ENCODE data around the gene TIAM1. TPM values are rescaled to one million over a fixed set of nuclear protein-coding genes. Genes with fewer than 3 reads are reported as not detected.

Gene TIAM1
- total RNA-seq, 1 donor from 2014 or later: 8.4 TPM

DNA sequence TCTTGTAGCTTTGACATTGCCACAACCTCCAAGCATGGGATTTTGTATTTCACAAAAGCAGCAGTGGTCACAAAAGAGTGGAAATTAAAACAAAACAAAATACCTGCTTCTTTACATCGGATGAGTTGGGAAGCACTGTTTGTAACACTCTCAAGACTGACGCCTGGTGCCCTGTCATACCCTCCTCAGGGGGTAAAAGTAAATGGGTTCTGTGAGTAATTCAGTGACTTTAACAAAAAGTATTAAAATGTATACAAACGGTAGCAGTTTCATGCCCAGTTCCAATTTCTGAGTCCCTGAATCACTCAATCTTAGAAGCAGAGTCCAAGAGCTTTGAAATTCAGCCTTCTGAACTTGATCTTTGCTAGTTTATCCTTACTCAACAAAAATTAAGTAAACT is 152.5 kb downstream of the TIAM1 start:
- no peak for FAIRE-seq
- H3K36me3 ChIP-seq (ENCODE audit: control insufficient read depth, insufficient read depth, low read length): no peaks in the 10 kb centered on the region
- TF ChIP-seq, protein P1, sequence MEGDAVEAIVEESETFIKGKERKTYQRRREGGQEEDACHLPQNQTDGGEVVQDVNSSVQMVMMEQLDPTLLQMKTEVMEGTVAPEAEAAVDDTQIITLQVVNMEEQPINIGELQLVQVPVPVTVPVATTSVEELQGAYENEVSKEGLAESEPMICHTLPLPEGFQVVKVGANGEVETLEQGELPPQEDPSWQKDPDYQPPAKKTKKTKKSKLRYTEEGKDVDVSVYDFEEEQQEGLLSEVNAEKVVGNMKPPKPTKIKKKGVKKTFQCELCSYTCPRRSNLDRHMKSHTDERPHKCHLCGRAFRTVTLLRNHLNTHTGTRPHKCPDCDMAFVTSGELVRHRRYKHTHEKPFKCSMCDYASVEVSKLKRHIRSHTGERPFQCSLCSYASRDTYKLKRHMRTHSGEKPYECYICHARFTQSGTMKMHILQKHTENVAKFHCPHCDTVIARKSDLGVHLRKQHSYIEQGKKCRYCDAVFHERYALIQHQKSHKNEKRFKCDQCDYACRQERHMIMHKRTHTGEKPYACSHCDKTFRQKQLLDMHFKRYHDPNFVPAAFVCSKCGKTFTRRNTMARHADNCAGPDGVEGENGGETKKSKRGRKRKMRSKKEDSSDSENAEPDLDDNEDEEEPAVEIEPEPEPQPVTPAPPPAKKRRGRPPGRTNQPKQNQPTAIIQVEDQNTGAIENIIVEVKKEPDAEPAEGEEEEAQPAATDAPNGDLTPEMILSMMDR (IDR thresholded peaks at IDR 0.05; ENCODE audit: insufficient read depth, low read length, severe bottlenecking): no peak
- H3K4me3 ChIP-seq (ENCODE audit: low read depth, low read length): no peak overlapping the region
- no peak for DNase-seq (ENCODE audit: low read depth)
- H3K27me3 ChIP-seq (ENCODE audit: control insufficient read depth, insufficient read depth, low read length): no peaks in the 10 kb centered on the region

DNA sequence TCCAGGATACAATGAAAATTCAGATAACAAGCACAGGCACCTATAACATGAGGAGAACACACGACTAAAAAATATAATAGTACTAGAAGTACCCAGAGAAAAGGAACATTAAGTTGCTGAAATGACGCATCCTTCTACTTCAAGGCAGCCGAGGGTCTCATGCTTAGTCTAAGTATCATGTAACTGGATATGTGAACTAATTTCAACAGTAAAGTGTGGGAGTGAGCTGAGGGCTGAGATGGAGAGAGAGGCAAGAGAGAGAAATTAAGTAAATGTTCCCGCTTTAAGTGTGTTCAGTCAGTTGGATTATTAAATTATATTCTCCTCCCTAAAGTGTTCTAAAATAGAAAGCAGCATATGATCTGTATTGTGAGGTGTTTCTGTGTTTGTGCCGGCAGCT is 153.5 kb downstream of the TIAM1 start:
- Histone ChIP-seq H3K27me3 (ENCODE audit: control insufficient read depth, insufficient read depth, low read length) (no peaks in the 10 kb centered on the region), H3K4me3 (ENCODE audit: low read depth, low read length) (no peak overlapping the region), H3K36me3 (ENCODE audit: control insufficient read depth, insufficient read depth, low read length) (no peaks in the 10 kb centered on the region)
- FAIRE-seq: no peak
- TF ChIP-seq, protein P1 (IDR thresholded peaks at IDR 0.05; ENCODE audit: insufficient read depth, low read length, severe bottlenecking): no peak
- DNase-seq (ENCODE audit: low read depth): no peak

DNA sequence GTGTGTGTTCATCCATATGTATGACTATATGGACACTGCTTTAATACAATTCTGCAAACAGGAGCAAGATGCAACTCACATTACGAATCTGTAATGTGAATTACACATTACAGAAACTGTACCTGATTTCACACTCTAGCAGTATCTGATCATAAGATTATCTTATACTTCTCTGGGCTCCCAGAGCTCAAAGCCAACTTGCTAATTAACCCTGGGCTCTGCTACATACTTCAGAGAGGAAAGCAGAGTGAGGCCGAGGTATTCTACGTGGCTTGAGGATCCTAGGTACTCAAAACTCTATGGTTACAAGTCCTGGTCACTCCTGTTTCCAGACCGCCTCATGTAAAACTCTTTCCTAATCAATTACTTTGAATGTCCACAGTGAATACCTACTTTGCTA is 156.6 kb downstream of the TIAM1 start:
- Histone ChIP-seq H3K36me3 (ENCODE audit: control insufficient read depth, insufficient read depth, low read length) (no peaks in the 10 kb centered on the region), H3K27me3 (ENCODE audit: control insufficient read depth, insufficient read depth, low read length) (no peaks in the 10 kb centered on the region), H3K4me3 (ENCODE audit: low read depth, low read length) (no peak overlapping the region)
- FAIRE-seq (no peak), DNase-seq (ENCODE audit: low read depth) (no peak)
- TF ChIP-seq, protein P1 (IDR thresholded peaks at IDR 0.05; ENCODE audit: insufficient read depth, low read length, severe bottlenecking): no peak

DNA sequence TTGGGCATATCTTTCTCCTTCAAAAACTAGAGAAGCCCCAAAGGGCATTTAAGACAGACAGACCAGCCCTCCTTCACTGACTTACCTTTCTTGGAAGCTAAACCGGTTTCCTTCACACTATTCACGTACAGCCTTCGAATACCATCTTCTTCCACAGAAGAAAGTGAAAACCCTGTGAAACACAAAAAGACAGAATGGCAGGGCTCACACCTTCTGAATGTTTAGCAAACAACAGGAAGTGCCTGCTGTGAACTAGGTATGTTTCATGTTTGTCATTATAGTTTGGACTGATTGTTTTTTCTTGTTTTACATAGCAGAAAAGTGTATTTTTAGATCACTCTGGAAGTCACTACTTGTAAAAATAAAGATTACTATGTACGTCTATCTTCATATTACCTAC is 157.1 kb downstream of the TIAM1 start:
- TF ChIP-seq, protein P1 (IDR thresholded peaks at IDR 0.05; ENCODE audit: insufficient read depth, low read length, severe bottlenecking): no peak
- no peak for DNase-seq (ENCODE audit: low read depth)
- H3K36me3 ChIP-seq (ENCODE audit: control insufficient read depth, insufficient read depth, low read length): no peaks in the 10 kb centered on the region
- H3K27me3 ChIP-seq (ENCODE audit: control insufficient read depth, insufficient read depth, low read length): no peaks in the 10 kb centered on the region
- no peak overlapping the region for H3K4me3 ChIP-seq (ENCODE audit: low read depth, low read length)
- no peak for FAIRE-seq

DNA sequence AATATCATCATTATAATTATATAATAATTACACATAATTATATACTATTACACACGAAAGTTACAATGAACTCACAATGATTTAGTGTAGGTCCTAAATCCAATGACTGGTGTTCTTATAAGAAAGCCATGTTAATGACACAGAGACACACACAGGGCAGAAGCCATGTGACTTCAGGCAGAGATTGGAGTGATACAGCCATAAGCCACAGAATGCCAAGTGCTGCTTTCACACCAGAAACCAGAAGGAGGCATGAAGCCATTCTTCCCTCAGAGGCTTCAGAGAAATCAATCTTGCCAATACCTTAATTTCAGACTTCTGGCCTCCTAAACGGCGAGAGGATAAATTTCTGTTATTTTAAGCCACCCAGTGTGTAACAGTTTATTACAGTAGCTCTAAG is 158.4 kb downstream of the TIAM1 start:
- FAIRE-seq: no peak
- H3K36me3 ChIP-seq (ENCODE audit: control insufficient read depth, insufficient read depth, low read length): no peaks in the 10 kb centered on the region

DNA sequence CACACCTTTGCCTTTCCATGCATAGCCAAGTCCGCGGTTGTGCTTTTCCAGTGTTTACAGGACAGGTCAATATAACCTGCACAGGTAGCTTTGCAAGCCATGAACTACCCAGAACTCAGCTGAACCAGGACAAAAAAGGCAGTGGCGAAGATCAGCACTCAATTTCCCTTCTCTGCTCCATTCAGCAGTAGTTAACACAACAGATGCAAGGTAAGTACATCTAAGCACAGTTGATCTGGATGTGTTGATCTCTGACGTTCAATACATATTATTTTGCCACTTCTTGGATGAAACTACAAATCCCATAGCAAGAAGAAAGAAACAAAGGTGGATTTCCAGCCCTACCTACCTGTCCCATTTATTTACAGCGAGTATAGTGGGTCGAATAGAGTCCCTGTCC is 159.2 kb downstream of the TIAM1 start:
- H3K36me3 ChIP-seq (ENCODE audit: control insufficient read depth, insufficient read depth, low read length): no peaks in the 10 kb centered on the region
- no peak overlapping the region for H3K4me3 ChIP-seq (ENCODE audit: low read depth, low read length)
- no peaks in the 10 kb centered on the region for H3K27me3 ChIP-seq (ENCODE audit: control insufficient read depth, insufficient read depth, low read length)
- peak; percentile 72 for FAIRE-seq
- no peak for DNase-seq (ENCODE audit: low read depth)
- TF ChIP-seq, protein P1 (IDR thresholded peaks at IDR 0.05; ENCODE audit: insufficient read depth, low read length, severe bottlenecking): no peak

More for the DNA sequence above, 158.4 kb downstream of the TIAM1 start:
- no peak for DNase-seq (ENCODE audit: low read depth)
- TF ChIP-seq, protein P1 (IDR thresholded peaks at IDR 0.05; ENCODE audit: insufficient read depth, low read length, severe bottlenecking): no peak
- Histone ChIP-seq H3K27me3 (ENCODE audit: control insufficient read depth, insufficient read depth, low read length) (no peaks in the 10 kb centered on the region), H3K4me3 (ENCODE audit: low read depth, low read length) (no peak overlapping the region)

Data from bronchial epithelial cell (primary cell).